NCI-H748 treated with DMSO at 0.1 percent for 48 hours (cell line): ENCODE results near the gene HSP90AA1.
A peak's percentile ranks its signal among the peaks of the same experiment; 100 is the strongest.
"Not testable (repeated sequence)": the region's sequence is repeated elsewhere in the genome, so short reads cannot be mapped to it uniquely, and the experiment has no call there.

ENCODE experiments used
- DNase-seq: peaks from one replicate; lab custom pipeline; 2025; lab: John Stamatoyannopoulos, UW

HSP90AA1 gene

GRCh38 chr14:102086972-102087761, at the start of gene HSP90AA1:
HSP90AA1 (minus strand) TSS chr14:102087044; CDS start chr14:102086378, 666 bp downstream.
- DNase-seq, result peak; percentile 89

- not testable (repeated sequence) for DNase-seq
Measured at GRCh38 chr14:102135456-102135855, 48.6 kb upstream of the HSP90AA1 start.

GRCh38 chr14:102134719-102135118, 47.9 kb upstream of the HSP90AA1 start:
- DNase-seq, result not testable (repeated sequence)

- DNase-seq, result not testable (repeated sequence)
Measured at GRCh38 chr14:102134021-102134420, 47.2 kb upstream of the HSP90AA1 start.

GRCh38 chr14:102131741-102132140, 44.9 kb upstream of the HSP90AA1 start:
- no peak for DNase-seq

- DNase-seq, result no peak
Measured at GRCh38 chr14:102126807-102127455, 40.1 kb upstream of the HSP90AA1 start.

- DNase-seq, result no peak
Measured at GRCh38 chr14:102125546-102125945, 38.7 kb upstream of the HSP90AA1 start.

- DNase-seq, result no peak
Measured at GRCh38 chr14:102124419-102124818, 37.6 kb upstream of the HSP90AA1 start.

- no peak for DNase-seq
Measured at GRCh38 chr14:102121567-102121966, 34.7 kb upstream of the HSP90AA1 start.

- DNase-seq, result no peak
Measured at GRCh38 chr14:102120888-102121287, 34.0 kb upstream of the HSP90AA1 start.

GRCh38 chr14:102117852-102118251, 31.0 kb upstream of the HSP90AA1 start:
- DNase-seq, result no peak

- no peak for DNase-seq
Measured at GRCh38 chr14:102116361-102117180, 29.7 kb upstream of the HSP90AA1 start.

- DNase-seq, result no peak
Measured at GRCh38 chr14:102111101-102111500, 24.3 kb upstream of the HSP90AA1 start.

GRCh38 chr14:102109332-102109731, 22.5 kb upstream of the HSP90AA1 start:
- not testable (repeated sequence) for DNase-seq

- no peak for DNase-seq
Measured at GRCh38 chr14:102105369-102105768, 18.5 kb upstream of the HSP90AA1 start.

GRCh38 chr14:102103062-102103695, 16.3 kb upstream of the HSP90AA1 start:
- no peak for DNase-seq

GRCh38 chr14:102097441-102098135, 10.7 kb upstream of the HSP90AA1 start:
- DNase-seq, result no peak

- peak; percentile 42 for DNase-seq
Measured at GRCh38 chr14:102096569-102097188, 9.8 kb upstream of the HSP90AA1 start.

- no peak for DNase-seq
Measured at GRCh38 chr14:102095871-102096568, 9.2 kb upstream of the HSP90AA1 start.

- no peak for DNase-seq
Measured at GRCh38 chr14:102095231-102095870, 8.5 kb upstream of the HSP90AA1 start.
